Central memory CD8-positive, alpha-beta T cell (primary cell): ENCODE results near the gene HSD17B12.
A peak's percentile ranks its signal among the peaks of the same experiment; 100 is the strongest.
"Not testable (repeated sequence)": the region's sequence is repeated elsewhere in the genome, so short reads cannot be mapped to it uniquely, and the experiment has no call there.

Source experiments
- ATAC-seq: fragments of 150-1000 bp; cut with Tn5 transposase; replicated peaks from 2 replicates; pipeline ENCODE4 v1.10.0; 2022; ENCODE audit warnings: mild to moderate bottlenecking, moderate FRiP score, moderate number of reproducible peaks; ENCODE audit not compliant: poor library complexity, severe bottlenecking; ENCODE audit errors: extremely low read depth
- DNase-seq, 2 donors: peaks; one replicate each; pipeline ENCODE4 v3.0.0; 2021; ENCODE audit warnings: low spot score in 2 of 2
- H3K27ac Mint-ChIP-seq: one replicate; pipeline ENCODE4 v1.8.0; 2022; ENCODE audit warnings: low read depth, mild to moderate bottlenecking, moderate library complexity, mixed read lengths
- H3K27me3 Mint-ChIP-seq: one replicate; pipeline ENCODE4 v1.8.0; 2022; ENCODE audit warnings: mixed read lengths
- H3K36me3 Mint-ChIP-seq: one replicate; pipeline ENCODE4 v1.8.0; 2022; ENCODE audit warnings: mild to moderate bottlenecking, moderate library complexity, mixed read lengths; ENCODE audit not compliant: insufficient read depth
- H3K4me1 Mint-ChIP-seq: one replicate; pipeline ENCODE4 v1.8.0; 2022; ENCODE audit warnings: mixed read lengths
- H3K4me3 Mint-ChIP-seq: one replicate; pipeline ENCODE4 v1.8.0; 2022; ENCODE audit warnings: mild to moderate bottlenecking, moderate library complexity, mixed read lengths
- H3K9me3 Mint-ChIP-seq: one replicate; pipeline ENCODE4 v1.8.0; 2022; ENCODE audit warnings: mixed read lengths

The HSD17B12 gene

GRCh38 chr11:43760902-43761301, 80.4 kb downstream of the HSD17B12 start:
- Mint-ChIP-seq H3K36me3 (peaks cover 2% of the 10 kb centered on the region), H3K27ac (no peak overlapping the region), H3K4me3 (no peak overlapping the region), H3K4me1 (no peaks in the 10 kb centered on the region), H3K9me3 (peaks cover 6% of the 10 kb centered on the region), H3K27me3 (no peaks in the 10 kb centered on the region)
- ATAC-seq (no peak), DNase-seq (no peak)

GRCh38 chr11:43765194-43765593, 84.7 kb downstream of the HSD17B12 start:
- Mint-ChIP-seq H3K4me3 (no peak overlapping the region), H3K9me3 (peaks cover 11% of the 10 kb centered on the region), H3K27ac (no peak overlapping the region), H3K27me3 (no peaks in the 10 kb centered on the region), H3K4me1 (no peaks in the 10 kb centered on the region), H3K36me3 (no peaks in the 10 kb centered on the region)
- no peak for ATAC-seq
- DNase-seq: no peak

DNA sequence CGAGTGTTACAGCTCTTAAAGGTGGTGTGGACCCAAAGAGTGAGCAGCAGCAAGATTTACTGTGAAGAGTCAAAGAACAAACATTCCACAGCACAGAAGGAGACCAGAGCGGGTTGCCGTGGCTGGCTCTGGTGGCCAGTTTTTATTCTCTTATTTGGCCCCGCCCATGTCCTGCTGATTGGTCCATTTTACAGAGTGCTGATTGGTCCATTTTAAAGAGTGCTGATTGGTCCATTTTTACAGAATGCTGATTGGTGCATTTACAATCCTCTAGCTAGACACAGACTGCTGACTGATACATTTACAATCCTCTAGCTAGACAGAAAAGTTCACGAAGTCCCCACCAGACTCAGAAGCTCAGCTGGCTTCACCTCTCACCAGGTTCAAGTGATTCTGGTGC, 88.1 kb downstream of the HSD17B12 start:
- H3K36me3 Mint-ChIP-seq, DNase-seq, H3K27me3 Mint-ChIP-seq, ATAC-seq, H3K27ac Mint-ChIP-seq, H3K4me1 Mint-ChIP-seq, H3K4me3 Mint-ChIP-seq: not testable (repeated sequence)
- H3K9me3 Mint-ChIP-seq: peaks cover 11% of the 10 kb centered on the region

DNA sequence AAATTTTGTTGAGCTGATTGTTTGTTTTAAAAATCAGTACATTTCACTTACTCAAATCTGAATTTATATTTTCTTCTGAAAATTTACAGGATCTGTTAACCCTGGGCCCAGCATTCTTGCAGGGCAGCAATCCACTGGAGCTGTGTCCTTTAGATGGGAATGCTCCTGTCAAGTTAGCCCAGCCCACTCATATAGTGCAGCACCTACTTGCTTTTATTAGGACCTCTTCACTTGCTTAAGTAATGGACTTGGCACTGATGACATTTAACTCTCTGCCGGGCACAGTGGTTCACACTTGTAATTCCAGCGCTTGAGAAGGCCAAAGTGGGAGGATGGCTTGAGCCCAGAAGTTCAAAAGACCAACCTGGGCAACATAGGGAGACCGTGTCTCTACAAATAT, 89.6 kb downstream of the HSD17B12 start:
- peaks cover 11% of the 10 kb centered on the region for H3K9me3 Mint-ChIP-seq
- H3K36me3 Mint-ChIP-seq: peaks cover 8% of the 10 kb centered on the region
- H3K27me3 Mint-ChIP-seq: no peaks in the 10 kb centered on the region
- H3K27ac Mint-ChIP-seq: no peak overlapping the region
- DNase-seq: no peak
- no peaks in the 10 kb centered on the region for H3K4me1 Mint-ChIP-seq
- H3K4me3 Mint-ChIP-seq: no peak overlapping the region
- no peak for ATAC-seq

- H3K9me3 Mint-ChIP-seq: peaks cover 7% of the 10 kb centered on the region
- H3K4me1 Mint-ChIP-seq: no peaks in the 10 kb centered on the region
- H3K36me3 Mint-ChIP-seq: peaks cover 8% of the 10 kb centered on the region
- DNase-seq (no peak), ATAC-seq (no peak)
- no peaks in the 10 kb centered on the region for H3K27me3 Mint-ChIP-seq
- no peak overlapping the region for H3K27ac Mint-ChIP-seq
- H3K4me3 Mint-ChIP-seq: no peak overlapping the region
Measured at GRCh38 chr11:43772733-43773132, 92.2 kb downstream of the HSD17B12 start.

DNA sequence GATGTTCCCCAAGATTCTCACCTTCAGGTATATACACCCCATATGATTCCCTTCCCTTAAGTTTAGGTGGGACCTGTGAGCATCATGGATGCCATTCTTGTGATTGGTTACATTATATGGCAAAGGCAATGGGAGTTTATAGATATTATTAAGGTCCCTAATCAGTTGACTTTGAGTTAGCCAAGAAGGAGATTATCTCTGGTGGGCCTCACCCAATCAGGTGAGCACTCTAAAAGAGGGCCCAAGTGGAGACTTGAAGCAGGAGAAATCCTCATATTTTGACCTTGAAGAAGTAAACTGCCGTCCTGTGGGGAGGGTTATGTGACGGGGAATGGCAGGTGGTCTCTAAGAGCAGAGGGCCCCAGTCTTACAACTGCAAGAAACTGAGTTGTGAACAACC, 94.2 kb downstream of the HSD17B12 start:
- Mint-ChIP-seq H3K36me3 (peaks cover 8% of the 10 kb centered on the region), H3K9me3 (peaks cover 7% of the 10 kb centered on the region)
- no peak for ATAC-seq

GRCh38 chr11:43779306-43779705, 98.8 kb downstream of the HSD17B12 start:
- Mint-ChIP-seq H3K9me3 (peaks cover 20% of the 10 kb centered on the region), H3K4me1 (no peaks in the 10 kb centered on the region), H3K4me3 (no peak overlapping the region), H3K27me3 (no peaks in the 10 kb centered on the region), H3K36me3 (no peaks in the 10 kb centered on the region), H3K27ac (no peak overlapping the region)
- DNase-seq (no peak), ATAC-seq (no peak)

More for the DNA sequence above, 94.2 kb downstream of the HSD17B12 start:
- no peaks in the 10 kb centered on the region for H3K4me1 Mint-ChIP-seq
- H3K27me3 Mint-ChIP-seq: no peaks in the 10 kb centered on the region
- H3K4me3 Mint-ChIP-seq: no peak overlapping the region
- no peak overlapping the region for H3K27ac Mint-ChIP-seq
- no peak for DNase-seq

GRCh38 chr11:43784301-43784700, 103.8 kb downstream of the HSD17B12 start:
- Mint-ChIP-seq H3K4me1 (peaks cover 6% of the 10 kb centered on the region), H3K4me3 (no peak overlapping the region), H3K9me3 (peaks cover 20% of the 10 kb centered on the region), H3K36me3 (no peaks in the 10 kb centered on the region), H3K27me3 (no peaks in the 10 kb centered on the region), H3K27ac (no peak overlapping the region)
- DNase-seq (no peak), ATAC-seq (no peak)

DNA sequence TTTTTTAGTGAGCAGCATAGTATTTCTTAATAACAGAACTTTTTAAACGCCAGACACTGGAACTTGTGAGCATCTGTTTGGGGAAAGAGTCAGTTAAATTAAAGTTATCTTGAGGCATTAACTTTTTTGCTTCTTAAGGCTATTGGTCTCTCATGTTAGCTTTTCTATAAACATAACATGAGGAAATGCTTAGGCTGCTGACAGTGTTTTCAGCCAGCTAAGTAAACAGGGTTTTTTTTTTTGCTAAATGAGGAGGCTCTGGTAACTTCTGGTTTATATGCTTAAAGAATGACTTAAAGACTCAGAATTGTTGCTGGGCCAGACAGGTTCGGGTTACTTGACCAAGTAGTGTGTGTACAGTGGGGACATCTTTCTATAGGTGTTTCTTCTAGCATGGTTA, 104.3 kb downstream of the HSD17B12 start:
- Mint-ChIP-seq H3K36me3 (no peaks in the 10 kb centered on the region), H3K9me3 (peaks cover 20% of the 10 kb centered on the region), H3K4me3 (no peak overlapping the region), H3K27me3 (no peaks in the 10 kb centered on the region), H3K27ac (no peak overlapping the region), H3K4me1 (peaks cover 6% of the 10 kb centered on the region)
- no peak for ATAC-seq
- DNase-seq: no peak

DNA sequence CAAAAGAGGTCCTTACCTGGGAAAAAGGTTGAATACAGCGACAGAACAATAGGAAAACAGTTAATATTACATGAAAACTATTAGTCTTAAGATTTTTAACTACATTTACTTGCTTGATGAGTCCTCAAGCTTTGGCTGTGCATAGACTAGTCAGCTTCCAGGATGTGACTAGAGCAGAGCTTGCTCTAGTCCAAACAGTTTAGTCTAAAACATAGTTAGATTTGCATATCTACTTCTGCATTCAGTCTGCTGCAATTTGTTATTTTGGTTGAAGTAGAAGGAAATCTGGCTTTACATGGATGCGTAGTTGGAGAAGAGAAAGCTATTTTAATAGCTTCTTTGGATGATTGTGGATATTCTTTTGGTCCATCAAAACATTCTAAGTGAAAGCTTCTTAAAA, 104.8 kb downstream of the HSD17B12 start:
- ATAC-seq (no peak), DNase-seq (no peak)
- H3K4me3 Mint-ChIP-seq: no peak overlapping the region
- H3K9me3 Mint-ChIP-seq: peaks cover 20% of the 10 kb centered on the region
- H3K27me3 Mint-ChIP-seq: no peaks in the 10 kb centered on the region
- H3K4me1 Mint-ChIP-seq: peaks cover 6% of the 10 kb centered on the region
- H3K27ac Mint-ChIP-seq: no peak overlapping the region
- no peaks in the 10 kb centered on the region for H3K36me3 Mint-ChIP-seq

DNA sequence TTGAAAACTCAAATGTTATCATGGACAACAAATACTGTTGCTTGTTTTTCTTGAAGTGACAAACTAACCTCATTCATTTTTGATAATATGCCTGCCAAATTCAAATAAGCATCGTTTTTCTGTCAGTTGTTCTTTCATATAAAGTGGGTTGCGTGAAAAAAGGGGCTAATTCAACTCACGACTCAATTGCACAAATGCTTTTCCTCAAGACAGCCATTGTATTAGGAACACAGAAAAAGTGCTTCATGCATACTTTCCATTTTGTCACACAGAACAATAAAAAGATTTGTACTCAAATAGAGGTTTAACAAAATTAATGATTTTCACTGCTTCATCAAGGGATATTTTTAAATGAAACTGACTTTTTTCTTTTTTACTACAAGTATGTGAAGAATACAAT, 105.5 kb downstream of the HSD17B12 start:
- ATAC-seq: no peak
- H3K36me3 Mint-ChIP-seq: no peaks in the 10 kb centered on the region
- peaks cover 6% of the 10 kb centered on the region for H3K4me1 Mint-ChIP-seq
- no peaks in the 10 kb centered on the region for H3K27me3 Mint-ChIP-seq
- H3K4me3 Mint-ChIP-seq: no peak overlapping the region
- DNase-seq: no peak
- H3K9me3 Mint-ChIP-seq: peaks cover 17% of the 10 kb centered on the region
- no peak overlapping the region for H3K27ac Mint-ChIP-seq

DNA sequence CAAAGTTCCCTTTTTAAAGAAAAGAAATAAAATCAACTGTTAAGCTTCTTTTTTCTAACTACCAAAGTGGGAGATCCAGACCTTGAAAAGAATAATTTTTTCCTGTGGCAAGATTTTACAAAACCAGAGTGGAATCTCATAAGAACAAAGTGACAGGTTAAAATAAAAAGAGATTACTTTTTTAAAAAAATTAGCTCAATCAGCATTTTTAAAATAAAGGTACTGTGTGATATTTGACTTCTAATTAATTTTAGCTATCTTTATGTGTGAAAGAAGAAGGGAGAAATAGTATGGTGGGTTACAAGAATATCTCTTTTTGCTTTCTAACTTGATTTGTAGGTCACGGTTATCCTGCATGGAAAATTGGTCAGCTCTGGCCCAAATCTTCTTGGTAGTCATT, 107.3 kb downstream of the HSD17B12 start:
- no peak overlapping the region for H3K4me3 Mint-ChIP-seq
- H3K36me3 Mint-ChIP-seq: no peaks in the 10 kb centered on the region
- no peaks in the 10 kb centered on the region for H3K27me3 Mint-ChIP-seq
- DNase-seq (no peak), ATAC-seq (no peak)
- peaks cover 14% of the 10 kb centered on the region for H3K9me3 Mint-ChIP-seq
- peak overlapping the region; percentile 13 for H3K27ac Mint-ChIP-seq
- peaks cover 6% of the 10 kb centered on the region for H3K4me1 Mint-ChIP-seq

GRCh38 chr11:43788421-43788820, 107.9 kb downstream of the HSD17B12 start:
- DNase-seq (no peak), ATAC-seq (no peak)
- H3K36me3 Mint-ChIP-seq: no peaks in the 10 kb centered on the region
- H3K27me3 Mint-ChIP-seq: no peaks in the 10 kb centered on the region
- H3K4me3 Mint-ChIP-seq: no peak overlapping the region
- H3K4me1 Mint-ChIP-seq: peaks cover 6% of the 10 kb centered on the region
- peaks cover 14% of the 10 kb centered on the region for H3K9me3 Mint-ChIP-seq
- peak overlapping the region; percentile 13 for H3K27ac Mint-ChIP-seq
